Measurements from ENCODE around the gene KMO.

Gene KMO

DNA sequence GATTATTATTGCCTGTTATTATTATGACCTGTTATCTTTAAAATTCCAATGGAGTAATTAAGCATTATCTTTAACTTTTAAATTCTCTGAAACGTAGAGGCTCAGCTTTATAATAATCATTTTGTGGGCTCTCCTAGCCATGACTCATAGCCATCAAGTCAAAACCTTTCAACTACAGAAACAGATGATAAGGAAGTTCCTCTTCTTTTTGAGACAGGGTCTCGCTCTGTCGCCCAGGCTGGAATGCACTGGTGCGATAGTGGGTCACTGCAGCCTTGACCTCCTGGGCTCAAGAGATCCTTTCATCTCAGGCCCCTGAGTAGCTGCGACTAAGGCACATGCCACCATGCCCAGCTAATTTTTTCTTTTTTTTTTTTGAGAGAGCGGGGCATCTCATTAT is 64.5 kb downstream of the KMO start:
- DNase-seq (ENCODE audit: low spot score): no peak
- in situ Hi-C loops (cut with MboI; ENCODE audit: low pct_unique_long_range_greater_than_20kb, low sequenced_read_pairs, unreplicated experiment): no loop called here
- TF ChIP-seq, protein P1, sequence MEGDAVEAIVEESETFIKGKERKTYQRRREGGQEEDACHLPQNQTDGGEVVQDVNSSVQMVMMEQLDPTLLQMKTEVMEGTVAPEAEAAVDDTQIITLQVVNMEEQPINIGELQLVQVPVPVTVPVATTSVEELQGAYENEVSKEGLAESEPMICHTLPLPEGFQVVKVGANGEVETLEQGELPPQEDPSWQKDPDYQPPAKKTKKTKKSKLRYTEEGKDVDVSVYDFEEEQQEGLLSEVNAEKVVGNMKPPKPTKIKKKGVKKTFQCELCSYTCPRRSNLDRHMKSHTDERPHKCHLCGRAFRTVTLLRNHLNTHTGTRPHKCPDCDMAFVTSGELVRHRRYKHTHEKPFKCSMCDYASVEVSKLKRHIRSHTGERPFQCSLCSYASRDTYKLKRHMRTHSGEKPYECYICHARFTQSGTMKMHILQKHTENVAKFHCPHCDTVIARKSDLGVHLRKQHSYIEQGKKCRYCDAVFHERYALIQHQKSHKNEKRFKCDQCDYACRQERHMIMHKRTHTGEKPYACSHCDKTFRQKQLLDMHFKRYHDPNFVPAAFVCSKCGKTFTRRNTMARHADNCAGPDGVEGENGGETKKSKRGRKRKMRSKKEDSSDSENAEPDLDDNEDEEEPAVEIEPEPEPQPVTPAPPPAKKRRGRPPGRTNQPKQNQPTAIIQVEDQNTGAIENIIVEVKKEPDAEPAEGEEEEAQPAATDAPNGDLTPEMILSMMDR (IDR thresholded peaks at IDR 0.05; ENCODE audit: extremely low read depth, insufficient read depth, missing control alignments): no peak

DNA sequence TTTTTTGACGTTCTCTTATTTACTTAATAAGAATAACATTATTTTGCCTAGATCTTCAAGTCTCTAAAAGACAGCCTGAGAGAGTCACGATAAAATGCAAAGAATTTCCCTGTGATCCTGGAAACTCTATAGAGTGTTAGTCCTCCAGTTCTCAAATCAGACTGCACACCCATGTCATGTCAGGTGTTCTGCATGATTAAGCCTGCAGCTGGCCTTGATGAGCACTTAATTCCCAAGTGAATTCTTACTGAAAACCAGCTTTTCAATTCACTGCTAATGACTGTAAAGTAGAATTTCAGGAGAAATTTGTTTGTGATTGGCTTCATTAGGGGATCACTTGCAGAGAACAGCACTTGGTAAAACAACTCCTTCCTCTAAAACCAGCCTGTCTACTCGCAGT is 66.1 kb downstream of the KMO start:
- TF ChIP-seq, protein P1 (IDR thresholded peaks at IDR 0.05; ENCODE audit: extremely low read depth, insufficient read depth, missing control alignments): no peak
- in situ Hi-C loops (cut with MboI; ENCODE audit: low pct_unique_long_range_greater_than_20kb, low sequenced_read_pairs, unreplicated experiment): no loop called here
- DNase-seq (ENCODE audit: low spot score): no peak

DNA sequence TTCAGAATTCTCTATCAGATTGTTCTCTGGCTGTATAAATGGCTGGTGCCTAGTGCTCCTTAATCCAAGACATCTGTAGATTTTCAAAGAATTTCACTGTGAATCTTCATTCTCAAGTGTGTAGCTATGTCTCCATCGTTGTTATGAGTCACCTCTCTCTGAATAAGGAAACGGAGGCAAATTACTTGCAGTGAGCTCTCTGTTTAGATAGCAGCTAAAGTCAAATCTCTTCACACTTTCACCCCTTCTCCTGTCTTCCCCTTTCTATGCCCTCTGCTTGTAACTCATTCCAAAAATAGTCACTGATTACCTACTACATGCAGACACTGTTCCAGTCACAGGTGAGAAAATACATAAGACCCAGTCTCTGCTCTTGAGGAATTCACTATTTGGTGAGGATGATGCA is 68.3 kb downstream of the KMO start:
- peak; percentile 17 for DNase-seq (ENCODE audit: low spot score)
- in situ Hi-C loops (cut with MboI; ENCODE audit: low pct_unique_long_range_greater_than_20kb, low sequenced_read_pairs, unreplicated experiment): loop anchor here (25.0 kb wide), 1 partner anchor 412 kb away; no protein-coding TSS in a partner anchor
- TF ChIP-seq, protein P1 (IDR thresholded peaks at IDR 0.05; ENCODE audit: extremely low read depth, insufficient read depth, missing control alignments): no peak

DNA sequence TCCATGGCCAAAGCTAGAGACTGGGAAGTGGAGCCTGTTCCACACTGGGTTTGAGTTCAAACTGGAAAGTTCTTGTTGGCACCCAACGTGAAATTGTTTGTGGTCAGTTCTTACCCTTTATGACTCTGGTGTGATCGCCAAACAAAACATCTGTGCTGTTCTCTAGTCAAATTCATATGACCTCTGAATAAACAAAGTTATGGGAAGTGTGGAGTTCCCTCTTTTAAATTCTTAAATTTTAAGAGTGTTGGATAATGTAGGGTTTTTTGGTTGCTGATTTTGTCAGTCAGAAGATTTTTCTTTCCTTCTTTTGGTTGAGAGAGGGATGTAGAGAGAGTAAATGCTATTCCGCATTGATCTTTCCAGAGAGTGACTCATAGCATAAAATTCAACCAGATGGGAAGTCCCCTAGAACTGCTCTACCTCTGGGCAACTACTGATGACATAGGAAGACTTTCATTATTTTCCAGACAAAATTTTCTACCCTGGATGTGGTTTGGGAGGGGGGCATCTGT is 71.6 kb downstream of the KMO start:
- in situ Hi-C loops (cut with MboI; ENCODE audit: low pct_unique_long_range_greater_than_20kb, low sequenced_read_pairs, unreplicated experiment): loop anchor here (25.0 kb wide), 1 partner anchor 409 kb away; no protein-coding TSS in a partner anchor
- no peak for DNase-seq (ENCODE audit: low spot score)
- TF ChIP-seq, protein P1 (IDR thresholded peaks at IDR 0.05; ENCODE audit: extremely low read depth, insufficient read depth, missing control alignments): no peak

DNA sequence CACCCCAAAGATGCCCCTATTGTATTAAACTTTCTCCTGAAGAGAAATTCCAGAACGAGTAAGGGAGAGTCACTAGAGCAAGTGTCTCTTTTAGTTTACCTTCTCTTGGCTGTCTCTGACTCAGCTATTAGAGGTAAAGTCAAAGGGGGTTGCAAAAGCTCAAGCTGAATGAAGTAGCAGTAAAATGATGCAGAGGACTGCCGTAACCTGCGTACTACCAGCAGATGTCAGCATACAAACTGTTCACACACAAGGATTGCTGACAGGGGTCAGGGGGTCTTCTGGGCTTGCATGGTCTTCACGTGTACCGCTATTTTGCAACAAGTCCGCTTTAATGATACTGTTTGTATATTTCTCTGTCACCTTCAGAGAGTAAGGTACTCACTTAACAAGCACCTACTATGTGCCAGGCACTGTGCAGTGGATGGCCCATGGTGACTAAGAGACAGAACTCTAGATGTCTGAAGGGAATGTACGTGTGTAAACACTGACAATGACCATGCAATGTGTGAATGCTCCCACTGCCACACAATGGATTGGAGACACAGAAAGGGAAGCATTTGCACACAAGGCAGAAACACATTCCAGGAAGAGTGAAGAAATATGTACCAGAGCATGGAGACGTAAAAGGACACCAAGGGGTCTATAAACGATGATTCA is 73.1 kb downstream of the KMO start:
- TF ChIP-seq, protein P1 (IDR thresholded peaks at IDR 0.05; ENCODE audit: extremely low read depth, insufficient read depth, missing control alignments): peak; percentile 21
- in situ Hi-C loops (cut with MboI; ENCODE audit: low pct_unique_long_range_greater_than_20kb, low sequenced_read_pairs, unreplicated experiment): loop anchor here (25.0 kb wide), 1 partner anchor 407 kb away; no protein-coding TSS in a partner anchor
- no peak for DNase-seq (ENCODE audit: low spot score)

DNA sequence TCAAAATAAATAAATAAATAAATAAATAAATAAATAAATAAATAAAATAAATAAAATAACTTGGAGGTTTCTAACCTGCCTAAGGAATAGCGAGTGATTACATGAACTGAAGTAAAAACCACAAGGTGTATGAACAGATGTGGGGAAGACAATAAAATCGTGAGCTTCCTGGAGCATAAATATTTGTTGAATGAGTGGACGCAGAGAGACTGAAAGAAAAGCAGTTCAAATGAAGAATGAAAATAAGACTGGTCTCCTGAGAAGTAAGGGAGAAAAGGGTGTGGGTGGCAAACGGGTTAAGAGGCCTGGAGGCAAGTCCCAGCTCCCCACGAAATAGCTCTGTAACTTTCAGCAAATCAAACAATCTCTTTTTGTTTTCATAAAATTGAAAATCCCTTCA is 74.4 kb downstream of the KMO start:
- TF ChIP-seq, protein P1 (IDR thresholded peaks at IDR 0.05; ENCODE audit: extremely low read depth, insufficient read depth, missing control alignments): no peak
- in situ Hi-C loops (cut with MboI; ENCODE audit: low pct_unique_long_range_greater_than_20kb, low sequenced_read_pairs, unreplicated experiment): loop anchor here (25.0 kb wide), 1 partner anchor 406 kb away; no protein-coding TSS in a partner anchor

More for the DNA sequence above, 74.4 kb downstream of the KMO start:
- DNase-seq (ENCODE audit: low spot score): no peak

Data from GM13977 (cell line).